Activated naive CD8-positive, alpha-beta T cell treated with anti-CD3 and anti-CD28 coated beads for 36 hours (primary cell): ENCODE measurements around the gene ARID5B. TPM values are rescaled to one million over a fixed set of nuclear protein-coding genes. Genes with fewer than 3 reads are reported as not detected.

Experiments
- DNase-seq: peaks from one replicate; pipeline ENCODE4 v3.0.0; 2021
- H3K27ac Mint-ChIP-seq: one replicate; pipeline ENCODE4 v1.8.0; 2022; ENCODE audit warnings: mild to moderate bottlenecking, moderate library complexity, mixed read lengths
- H3K27me3 Mint-ChIP-seq: one replicate; pipeline ENCODE4 v1.8.0; 2022; ENCODE audit warnings: mild to moderate bottlenecking, mixed read lengths
- H3K36me3 Mint-ChIP-seq: one replicate; pipeline ENCODE4 v1.8.0; 2021; ENCODE audit warnings: mild to moderate bottlenecking, mixed read lengths
- H3K4me1 Mint-ChIP-seq: one replicate; pipeline ENCODE4 v1.8.0; 2021; ENCODE audit warnings: mixed read lengths
- H3K4me3 Mint-ChIP-seq: one replicate; pipeline ENCODE4 v1.8.0; 2022; ENCODE audit warnings: mild to moderate bottlenecking, moderate library complexity, mixed read lengths
- H3K9me3 Mint-ChIP-seq: one replicate; pipeline ENCODE4 v1.8.0; 2022; ENCODE audit warnings: mixed read lengths
- total RNA-seq, 2 experiments: library from RNA; stranded (reverse); gene quantifications; one replicate each; pipeline ENCODE4 v1.2.3, GENCODE V29; 2021

The ARID5B gene
- total RNA-seq, 2 experiments from 2014 or later, result 16.5 to 17.1 TPM

GRCh38 chr10:61991166-61991565, 89.7 kb downstream of the ARID5B start:
- Mint-ChIP-seq H3K27ac (peak overlapping the region; percentile 88), H3K4me1 (peaks cover 87% of the 10 kb centered on the region), H3K4me3 (no peak overlapping the region), H3K36me3 (peaks cover 65% of the 10 kb centered on the region), H3K27me3 (no peaks in the 10 kb centered on the region), H3K9me3 (peaks cover 8% of the 10 kb centered on the region)
- no peak for DNase-seq

GRCh38 chr10:61992059-61992460, 90.6 kb downstream of the ARID5B start:
- Mint-ChIP-seq H3K9me3 (peaks cover 2% of the 10 kb centered on the region), H3K4me3 (peak overlapping the region; percentile 35), H3K36me3 (peaks cover 61% of the 10 kb centered on the region), H3K27ac (peak overlapping the region; percentile 88), H3K4me1 (peaks cover 80% of the 10 kb centered on the region), H3K27me3 (no peaks in the 10 kb centered on the region)
- no peak for DNase-seq

DNA sequence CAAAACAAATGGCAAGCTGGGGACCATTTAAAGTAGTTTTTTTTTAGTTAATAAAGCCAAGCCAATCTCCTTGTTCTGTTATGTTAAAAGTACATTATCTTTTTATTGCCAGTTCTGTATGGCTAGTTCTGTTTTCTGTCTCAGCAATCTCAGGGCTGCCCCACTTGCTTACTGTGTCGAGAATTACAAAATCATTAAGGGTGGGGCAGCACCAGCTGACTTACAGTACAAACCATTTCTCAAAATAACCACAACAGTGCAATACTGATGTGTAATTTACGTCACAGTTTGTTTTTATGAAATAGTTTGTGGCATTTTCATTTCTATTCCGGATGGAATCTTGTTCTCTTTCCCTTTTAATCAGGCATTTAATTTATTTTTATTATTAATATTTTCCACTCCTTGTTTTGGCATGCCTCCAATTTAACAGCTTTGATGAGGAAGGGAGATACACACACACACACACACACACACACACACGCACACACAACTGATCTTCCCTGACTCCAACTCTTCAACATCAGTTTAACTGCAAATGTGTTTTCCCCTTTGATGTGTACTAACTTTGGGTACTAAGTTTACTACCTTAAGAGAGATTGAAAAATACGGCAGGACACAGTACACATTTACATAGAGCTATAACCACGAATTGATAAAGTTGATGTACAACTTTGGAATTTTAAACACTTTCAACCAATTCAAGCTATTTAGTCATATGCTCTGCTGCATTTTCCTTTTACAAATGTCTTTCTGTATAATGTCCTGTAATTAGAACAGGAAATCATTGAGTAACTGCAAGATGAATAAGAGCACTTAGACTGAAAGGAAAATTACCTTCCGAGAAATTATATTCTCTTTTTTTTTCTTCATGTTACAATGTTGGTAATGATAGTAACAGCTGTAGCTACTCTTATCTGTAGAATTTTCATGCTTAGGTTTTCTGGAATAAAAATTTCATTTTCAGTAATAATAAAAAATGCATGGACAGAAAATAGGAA, 91.5 kb downstream of the ARID5B start:
- Mint-ChIP-seq H3K27ac (peak overlapping the region; percentile 88), H3K36me3 (peaks cover 68% of the 10 kb centered on the region), H3K27me3 (no peaks in the 10 kb centered on the region), H3K4me1 (peaks cover 72% of the 10 kb centered on the region), H3K4me3 (peak overlapping the region; percentile 38), H3K9me3 (peaks cover 2% of the 10 kb centered on the region)
- peak; percentile 15 for DNase-seq

DNA sequence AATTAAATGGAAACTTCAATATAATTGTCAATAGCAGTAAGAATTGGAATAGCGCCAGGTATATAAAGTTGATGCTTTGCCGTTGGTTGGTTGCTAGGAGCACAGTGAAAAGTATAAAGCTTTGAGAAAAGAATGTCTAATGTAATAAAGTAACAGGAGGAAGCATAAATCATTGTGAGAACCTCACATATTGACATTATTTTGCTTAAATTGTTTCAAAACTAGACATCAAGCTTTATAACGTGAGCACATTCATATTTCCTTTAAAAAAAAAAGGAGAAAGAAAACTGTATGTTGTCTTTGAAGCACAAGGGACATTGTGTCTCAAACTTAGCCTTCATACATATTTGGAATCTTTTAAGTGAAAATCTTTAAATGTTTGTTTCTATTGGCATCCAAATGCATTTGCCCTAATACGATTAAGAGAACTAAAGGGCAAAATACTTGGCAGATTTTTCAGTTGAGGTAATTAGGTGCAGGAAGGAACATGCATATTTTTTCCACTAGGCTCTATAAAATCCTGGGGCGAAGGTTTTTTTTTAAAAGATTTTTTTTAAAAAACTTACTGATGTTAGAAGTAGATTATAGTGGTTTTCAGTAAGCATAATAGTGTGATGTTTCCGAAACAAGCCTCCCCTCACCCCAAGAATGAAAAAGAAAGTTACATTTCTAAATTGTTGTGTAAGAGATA, 92.4 kb downstream of the ARID5B start:
- H3K9me3 Mint-ChIP-seq, result peaks cover 3% of the 10 kb centered on the region
- peak overlapping the region; percentile 8 for H3K4me3 Mint-ChIP-seq
- H3K4me1 Mint-ChIP-seq, result peaks cover 68% of the 10 kb centered on the region
- no peaks in the 10 kb centered on the region for H3K27me3 Mint-ChIP-seq
- H3K27ac Mint-ChIP-seq, result peak overlapping the region; percentile 88
- H3K36me3 Mint-ChIP-seq, result peaks cover 75% of the 10 kb centered on the region
- DNase-seq, result no peak

DNA sequence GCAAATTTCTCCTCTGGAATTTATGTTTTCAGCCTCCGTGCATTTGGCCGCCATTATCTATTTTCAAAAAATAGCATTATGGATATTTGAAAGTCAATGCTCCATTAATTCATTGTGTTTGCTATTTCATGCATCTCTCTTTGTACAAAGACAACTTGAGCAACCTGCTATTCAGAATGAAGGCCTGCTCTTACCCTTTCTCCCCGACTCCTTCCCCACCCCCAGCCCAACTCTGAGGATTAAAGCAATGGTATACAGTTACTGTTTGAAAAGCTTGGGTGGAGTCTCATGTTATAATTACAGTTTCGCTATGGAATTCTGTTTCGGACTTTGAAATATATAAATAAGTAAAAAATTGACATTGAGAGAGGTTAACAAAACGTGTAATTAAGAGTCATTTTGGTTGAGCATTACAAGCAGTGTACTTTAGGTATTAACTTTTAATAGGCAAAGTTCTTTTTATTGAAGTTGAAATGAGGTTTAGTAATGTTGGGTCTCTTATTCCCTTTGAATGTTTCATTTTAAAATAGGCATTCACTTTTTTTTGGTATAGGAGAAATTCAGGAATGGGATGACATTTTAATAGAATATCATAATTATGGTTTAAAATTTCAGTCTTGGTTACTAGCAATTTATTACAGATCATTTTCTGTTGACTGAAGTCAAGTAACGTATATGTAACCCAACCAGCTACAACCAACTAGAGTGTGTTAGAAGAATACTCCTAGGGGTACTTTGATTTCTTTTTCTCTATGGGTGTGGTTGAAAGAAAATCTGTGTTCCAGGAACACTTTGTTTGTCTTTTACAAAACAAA, 93.1 kb downstream of the ARID5B start:
- DNase-seq, result no peak
- Mint-ChIP-seq H3K4me3 (no peak overlapping the region), H3K36me3 (peaks cover 82% of the 10 kb centered on the region), H3K27me3 (no peaks in the 10 kb centered on the region), H3K9me3 (peaks cover 3% of the 10 kb centered on the region), H3K4me1 (peaks cover 63% of the 10 kb centered on the region), H3K27ac (peak overlapping the region; percentile 76)

GRCh38 chr10:61995220-61995503, 93.7 kb downstream of the ARID5B start:
- Mint-ChIP-seq H3K9me3 (peaks cover 5% of the 10 kb centered on the region), H3K27ac (no peak overlapping the region), H3K36me3 (peaks cover 82% of the 10 kb centered on the region), H3K4me3 (no peak overlapping the region), H3K4me1 (peaks cover 61% of the 10 kb centered on the region), H3K27me3 (no peaks in the 10 kb centered on the region)
- DNase-seq, result no peak

DNA sequence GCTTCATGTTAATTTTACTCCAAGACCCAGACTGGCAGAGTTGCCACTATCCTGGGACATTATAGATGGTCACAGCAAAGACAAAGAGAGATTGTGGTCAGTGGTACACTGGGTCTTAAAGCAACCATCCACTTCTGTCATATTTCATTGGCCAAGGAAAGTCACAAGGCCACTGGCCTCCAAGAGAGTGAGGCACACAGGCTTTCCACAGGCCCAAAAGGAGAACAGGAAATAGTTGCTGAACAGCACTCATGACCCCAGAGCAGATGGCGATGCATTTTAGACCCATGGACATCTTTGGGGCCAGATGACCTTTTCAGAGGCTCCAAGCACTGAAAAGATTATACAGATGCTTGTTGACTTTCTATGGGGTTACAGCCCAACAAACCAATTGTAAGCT, 97.4 kb downstream of the ARID5B start:
- H3K36me3 Mint-ChIP-seq, result peaks cover 82% of the 10 kb centered on the region
- peaks cover 48% of the 10 kb centered on the region for H3K4me1 Mint-ChIP-seq
- peaks cover 4% of the 10 kb centered on the region for H3K9me3 Mint-ChIP-seq

GRCh38 chr10:62000037-62000603, 98.6 kb downstream of the ARID5B start:
- DNase-seq, result no peak
- no peak overlapping the region for H3K4me3 Mint-ChIP-seq
- peak overlapping the region; percentile 62 for H3K27ac Mint-ChIP-seq
- peaks cover 4% of the 10 kb centered on the region for H3K9me3 Mint-ChIP-seq
- peaks cover 42% of the 10 kb centered on the region for H3K4me1 Mint-ChIP-seq
- no peaks in the 10 kb centered on the region for H3K27me3 Mint-ChIP-seq
- H3K36me3 Mint-ChIP-seq, result peaks cover 86% of the 10 kb centered on the region

More for the DNA sequence above, 97.4 kb downstream of the ARID5B start:
- no peak overlapping the region for H3K27ac Mint-ChIP-seq
- H3K27me3 Mint-ChIP-seq, result no peaks in the 10 kb centered on the region
- H3K4me3 Mint-ChIP-seq, result no peak overlapping the region
- no peak for DNase-seq

DNA sequence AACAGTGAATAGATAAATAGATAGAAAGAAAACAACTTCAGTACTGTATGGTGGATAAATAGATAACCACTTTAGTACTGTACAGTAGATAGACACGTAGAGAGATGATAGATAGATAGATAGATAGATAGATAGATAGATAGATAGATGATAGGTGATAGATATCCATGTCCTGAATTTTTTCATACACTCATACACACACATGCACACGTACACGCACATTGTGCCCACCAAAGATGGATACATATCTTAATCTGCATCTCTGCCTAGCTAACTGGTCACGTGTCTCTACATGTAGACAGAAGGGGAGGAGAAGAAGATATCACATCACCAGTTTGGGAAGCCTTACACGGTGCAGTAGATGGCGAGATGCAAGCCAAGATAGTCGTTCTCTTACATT, 99.2 kb downstream of the ARID5B start:
- H3K4me3 Mint-ChIP-seq, result no peak overlapping the region
- H3K27ac Mint-ChIP-seq, result peak overlapping the region; percentile 46
- no peak for DNase-seq
- H3K36me3 Mint-ChIP-seq, result peaks cover 85% of the 10 kb centered on the region
- H3K27me3 Mint-ChIP-seq, result no peaks in the 10 kb centered on the region
- peaks cover 4% of the 10 kb centered on the region for H3K9me3 Mint-ChIP-seq
- peaks cover 38% of the 10 kb centered on the region for H3K4me1 Mint-ChIP-seq

DNA sequence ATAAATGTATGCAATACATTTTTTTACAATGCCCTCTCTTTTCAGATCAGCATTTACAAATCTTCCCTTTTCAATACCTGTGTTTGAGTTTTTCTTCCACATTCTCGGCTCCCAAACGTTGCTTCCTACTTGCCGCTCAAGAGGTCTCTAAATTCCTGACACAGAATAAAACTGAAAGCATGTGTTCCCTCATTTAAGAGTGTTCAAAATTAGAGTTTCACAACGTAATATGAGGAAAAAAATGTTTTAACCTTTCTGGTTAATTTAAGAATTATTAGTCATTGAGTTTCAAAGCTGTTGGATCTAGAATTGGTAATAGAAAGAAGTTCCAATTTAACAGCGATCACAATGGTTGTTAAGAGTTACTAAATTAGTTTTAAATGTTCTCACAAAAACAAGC, 100.4 kb downstream of the ARID5B start:
- peaks cover 42% of the 10 kb centered on the region for H3K4me1 Mint-ChIP-seq
- peaks cover 6% of the 10 kb centered on the region for H3K9me3 Mint-ChIP-seq
- no peaks in the 10 kb centered on the region for H3K27me3 Mint-ChIP-seq
- peak overlapping the region; percentile 46 for H3K27ac Mint-ChIP-seq
- H3K4me3 Mint-ChIP-seq, result no peak overlapping the region
- DNase-seq, result no peak
- H3K36me3 Mint-ChIP-seq, result peaks cover 91% of the 10 kb centered on the region

GRCh38 chr10:62002753-62003152, 101.3 kb downstream of the ARID5B start:
- peaks cover 46% of the 10 kb centered on the region for H3K4me1 Mint-ChIP-seq
- peaks cover 91% of the 10 kb centered on the region for H3K36me3 Mint-ChIP-seq
- no peaks in the 10 kb centered on the region for H3K27me3 Mint-ChIP-seq
- peak overlapping the region; percentile 47 for H3K27ac Mint-ChIP-seq
- H3K4me3 Mint-ChIP-seq, result no peak overlapping the region
- peaks cover 6% of the 10 kb centered on the region for H3K9me3 Mint-ChIP-seq
- no peak for DNase-seq

DNA sequence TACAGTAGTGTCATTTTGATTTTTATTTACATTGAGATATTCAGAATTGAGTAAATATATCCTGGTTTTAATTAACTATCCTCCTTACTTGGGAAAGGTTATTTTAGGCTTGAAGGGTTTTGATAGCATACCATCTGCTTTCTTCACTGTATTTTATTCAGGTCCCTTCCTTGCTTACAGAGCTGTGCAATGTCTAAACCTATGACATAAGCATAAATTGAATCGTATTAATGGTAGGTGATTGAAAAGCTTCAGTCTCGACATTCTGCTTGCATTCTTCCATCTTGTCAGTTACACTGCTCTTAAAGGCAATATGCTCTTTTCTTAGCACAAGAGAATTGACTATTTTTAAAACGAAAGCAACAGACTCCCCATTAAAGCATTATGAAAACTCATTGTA, 102.5 kb downstream of the ARID5B start:
- no peak overlapping the region for H3K4me3 Mint-ChIP-seq

DNA sequence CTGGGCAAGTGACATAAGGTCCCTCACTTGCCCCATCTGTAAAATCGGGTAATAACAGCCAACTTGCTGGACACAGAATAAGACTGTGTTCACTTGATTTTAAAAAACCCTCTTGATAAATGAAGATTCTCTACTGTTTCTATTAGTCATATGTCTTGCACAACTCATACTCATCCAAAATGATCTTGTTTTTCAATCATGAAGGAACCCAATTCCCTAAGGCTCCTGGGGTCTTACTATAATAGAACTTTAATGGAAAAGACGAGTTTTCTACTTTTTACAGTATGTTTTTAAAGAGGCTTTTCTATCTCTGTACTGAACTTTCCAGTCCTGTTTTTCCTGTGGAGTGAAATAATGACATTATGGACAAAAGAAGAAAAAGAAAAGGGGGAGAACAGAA, 103.8 kb downstream of the ARID5B start:
- peak overlapping the region; percentile 9 for H3K27ac Mint-ChIP-seq
- DNase-seq, result no peak
- no peaks in the 10 kb centered on the region for H3K27me3 Mint-ChIP-seq
- H3K4me1 Mint-ChIP-seq, result peaks cover 48% of the 10 kb centered on the region
- peaks cover 85% of the 10 kb centered on the region for H3K36me3 Mint-ChIP-seq
- H3K9me3 Mint-ChIP-seq, result peaks cover 3% of the 10 kb centered on the region
- H3K4me3 Mint-ChIP-seq, result no peak overlapping the region

More for the DNA sequence above, 102.5 kb downstream of the ARID5B start:
- H3K4me1 Mint-ChIP-seq, result peaks cover 47% of the 10 kb centered on the region
- peaks cover 88% of the 10 kb centered on the region for H3K36me3 Mint-ChIP-seq
- H3K27me3 Mint-ChIP-seq, result no peaks in the 10 kb centered on the region
- no peak overlapping the region for H3K27ac Mint-ChIP-seq
- no peak for DNase-seq
- H3K9me3 Mint-ChIP-seq, result peaks cover 5% of the 10 kb centered on the region

DNA sequence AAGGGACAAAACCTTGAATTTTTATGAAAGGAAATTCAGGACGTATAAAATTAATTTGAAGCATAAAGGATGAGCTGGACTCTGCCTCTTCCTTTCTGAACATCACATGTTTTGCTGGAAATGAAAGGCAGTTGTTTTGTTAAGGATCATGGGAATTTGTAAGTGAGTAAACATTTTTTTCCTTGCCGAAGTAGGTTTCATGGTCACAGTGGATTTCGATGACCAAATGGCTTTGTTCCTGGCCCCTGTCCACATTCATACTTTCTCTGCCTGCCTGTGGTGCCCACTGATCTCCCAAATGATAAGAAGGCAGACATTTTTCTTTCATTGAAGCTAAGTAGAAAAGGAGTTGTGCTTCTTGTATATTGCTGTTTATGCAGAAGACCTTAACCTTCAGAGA, 104.2 kb downstream of the ARID5B start:
- Mint-ChIP-seq H3K36me3 (peaks cover 85% of the 10 kb centered on the region), H3K9me3 (peaks cover 3% of the 10 kb centered on the region), H3K27ac (peak overlapping the region; percentile 9), H3K4me1 (peaks cover 48% of the 10 kb centered on the region), H3K4me3 (no peak overlapping the region), H3K27me3 (no peaks in the 10 kb centered on the region)
- no peak for DNase-seq
